Measurements from ENCODE around the gene SLC38A8.

The SLC38A8 gene

GRCh38 chr16:84018710-84019109, 23.9 kb downstream of the SLC38A8 start:
- H3K27ac ChIP-seq: no peak overlapping the region
- no peak for TF ChIP-seq CTCF (IDR thresholded peaks at IDR 0.05)
- no peak for TF ChIP-seq ZFX (IDR thresholded peaks at IDR 0.05; ENCODE audit: borderline replicate concordance)

- no peak overlapping the region for H3K27ac ChIP-seq
- TF ChIP-seq ZFX (IDR thresholded peaks at IDR 0.05; ENCODE audit: borderline replicate concordance) (no peak), CTCF (IDR thresholded peaks at IDR 0.05) (no peak)
Measured at GRCh38 chr16:84016477-84016876, 26.1 kb downstream of the SLC38A8 start.

- TF ChIP-seq ZFX (IDR thresholded peaks at IDR 0.05; ENCODE audit: borderline replicate concordance) (no peak), CTCF (IDR thresholded peaks at IDR 0.05) (no peak)
Measured at GRCh38 chr16:84015399-84015798, 27.2 kb downstream of the SLC38A8 start.

GRCh38 chr16:84014570-84015327, 27.8 kb downstream of the SLC38A8 start:
- TF ChIP-seq ZFX (IDR thresholded peaks at IDR 0.05; ENCODE audit: borderline replicate concordance): no peak
- H3K27ac ChIP-seq: no peak overlapping the region

More at GRCh38 chr16:84015399-84015798, 27.2 kb downstream of the SLC38A8 start:
- H3K27ac ChIP-seq: no peak overlapping the region

- no peak for TF ChIP-seq ZFX (IDR thresholded peaks at IDR 0.05; ENCODE audit: borderline replicate concordance)
- TF ChIP-seq CTCF (IDR thresholded peaks at IDR 0.05): no peak
Measured at GRCh38 chr16:84013787-84014569, 28.6 kb downstream of the SLC38A8 start.

GRCh38 chr16:84009282-84009681, 33.3 kb downstream of the SLC38A8 start:
- TF ChIP-seq CTCF (IDR thresholded peaks at IDR 0.05) (no peak), ZFX (IDR thresholded peaks at IDR 0.05; ENCODE audit: borderline replicate concordance) (no peak)

More at GRCh38 chr16:84013787-84014569, 28.6 kb downstream of the SLC38A8 start:
- H3K27ac ChIP-seq: no peak overlapping the region

GRCh38 chr16:84007965-84008364, 34.6 kb downstream of the SLC38A8 start:
- no peak overlapping the region for H3K27ac ChIP-seq
- TF ChIP-seq ZFX (IDR thresholded peaks at IDR 0.05; ENCODE audit: borderline replicate concordance) (no peak), CTCF (IDR thresholded peaks at IDR 0.05) (no peak)

More at GRCh38 chr16:84009282-84009681, 33.3 kb downstream of the SLC38A8 start:
- no peak overlapping the region for H3K27ac ChIP-seq
